GM10248 (cell line): ENCODE data around the gene ALDH18A1.
"Not testable (repeated sequence)": the region's sequence is repeated elsewhere in the genome, so short reads cannot be mapped to it uniquely, and the experiment has no call there.

ENCODE experiments used
- CTCF ChIA-PET: fragments of 300-600 bp; sonication (Branson Sonifier 250); formaldehyde crosslinking; extraction: SDS; loops from one replicate; lab custom pipeline; 2021; ENCODE audit warnings: antibody characterized with exemption; lab: Yijun Ruan, JAX
- POLR2A ChIA-PET: fragments of 350-650 bp; sonication (Branson Sonifier 250); formaldehyde crosslinking; extraction: SDS; loops from one replicate; lab custom pipeline; 2020; ENCODE audit warnings: antibody characterized with exemption; lab: Yijun Ruan, JAX
- DNase-seq: peaks from one replicate; pipeline ENCODE4 v3.0.0; 2012; ENCODE audit errors: extremely low spot score
- TF ChIP-seq, protein P1 (sequence below): IDR thresholded peaks from 2 replicates; pipeline ENCODE4 v1.5.1; 2012; ENCODE audit warnings: mild to moderate bottlenecking, low read depth; ENCODE audit errors: extremely low read depth, missing control alignments, control extremely low read depth

The ALDH18A1 gene

DNA sequence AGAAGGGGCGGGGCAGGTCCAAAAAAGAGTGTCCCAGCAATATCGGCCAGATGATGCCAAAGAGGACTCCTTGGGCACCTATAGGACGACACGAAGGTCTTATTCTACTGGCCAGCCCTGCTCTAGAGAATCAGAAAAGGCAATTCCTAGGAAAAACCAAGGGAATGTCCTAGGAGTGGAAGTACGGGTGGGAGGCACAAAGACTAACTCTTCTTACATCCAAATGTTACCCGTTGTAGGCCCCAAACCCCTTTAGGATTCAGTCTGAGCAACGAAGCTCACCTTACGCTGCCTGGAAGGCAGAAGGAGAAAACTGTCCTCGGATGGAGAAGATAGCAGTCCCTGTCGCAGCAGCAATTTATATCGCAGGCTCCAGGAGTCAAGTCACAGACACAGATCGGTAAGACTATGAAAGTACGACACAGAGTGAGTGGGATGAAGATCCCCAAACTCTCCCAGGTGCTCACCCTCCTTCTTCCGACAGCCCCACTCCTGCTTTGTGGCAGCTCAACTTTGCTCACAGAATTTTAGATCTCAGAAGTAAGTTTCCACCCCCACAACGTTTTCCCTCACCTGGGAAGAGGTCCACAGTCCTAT, 36.7 kb upstream of the ALDH18A1 start:
- no peak for DNase-seq
- ChIA-PET POLR2A (interaction anchor here (0.8 to 1.2 kb wide), 5 partner anchors 63 to 153 kb away, joined by 3 to 9 read pairs (median 4); partner anchors contain the start of gene ENTPD1), CTCF (interaction anchor here (0.6 to 7.6 kb wide), 100 partner anchors 7 to 647 kb away, joined by 3 to 305 read pairs (median 5); partner anchors contain the start of genes ALDH18A1, BLNK, CC2D2B and DNTT)
- TF ChIP-seq, protein P1, sequence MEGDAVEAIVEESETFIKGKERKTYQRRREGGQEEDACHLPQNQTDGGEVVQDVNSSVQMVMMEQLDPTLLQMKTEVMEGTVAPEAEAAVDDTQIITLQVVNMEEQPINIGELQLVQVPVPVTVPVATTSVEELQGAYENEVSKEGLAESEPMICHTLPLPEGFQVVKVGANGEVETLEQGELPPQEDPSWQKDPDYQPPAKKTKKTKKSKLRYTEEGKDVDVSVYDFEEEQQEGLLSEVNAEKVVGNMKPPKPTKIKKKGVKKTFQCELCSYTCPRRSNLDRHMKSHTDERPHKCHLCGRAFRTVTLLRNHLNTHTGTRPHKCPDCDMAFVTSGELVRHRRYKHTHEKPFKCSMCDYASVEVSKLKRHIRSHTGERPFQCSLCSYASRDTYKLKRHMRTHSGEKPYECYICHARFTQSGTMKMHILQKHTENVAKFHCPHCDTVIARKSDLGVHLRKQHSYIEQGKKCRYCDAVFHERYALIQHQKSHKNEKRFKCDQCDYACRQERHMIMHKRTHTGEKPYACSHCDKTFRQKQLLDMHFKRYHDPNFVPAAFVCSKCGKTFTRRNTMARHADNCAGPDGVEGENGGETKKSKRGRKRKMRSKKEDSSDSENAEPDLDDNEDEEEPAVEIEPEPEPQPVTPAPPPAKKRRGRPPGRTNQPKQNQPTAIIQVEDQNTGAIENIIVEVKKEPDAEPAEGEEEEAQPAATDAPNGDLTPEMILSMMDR = no peak

DNA sequence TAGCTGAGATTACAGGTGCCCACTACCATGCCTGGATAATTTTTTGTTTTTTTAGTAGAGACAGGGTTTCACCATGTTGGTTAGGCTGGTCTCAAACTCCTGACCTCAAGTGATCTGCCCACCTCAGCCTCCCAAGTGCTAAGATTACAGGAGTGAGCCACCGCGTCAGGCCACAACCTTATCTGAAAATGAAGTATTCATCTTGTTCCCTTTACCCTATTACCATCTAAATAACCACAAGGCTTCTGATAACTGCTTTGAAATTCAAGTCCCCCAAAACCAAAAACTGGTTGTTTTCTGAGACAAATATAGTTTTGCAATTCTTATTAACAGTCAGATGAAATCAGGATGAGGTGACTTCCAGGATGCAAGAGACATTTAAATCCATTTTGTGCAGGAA, 34.8 kb upstream of the ALDH18A1 start:
- TF ChIP-seq, protein P1 = no peak

DNA sequence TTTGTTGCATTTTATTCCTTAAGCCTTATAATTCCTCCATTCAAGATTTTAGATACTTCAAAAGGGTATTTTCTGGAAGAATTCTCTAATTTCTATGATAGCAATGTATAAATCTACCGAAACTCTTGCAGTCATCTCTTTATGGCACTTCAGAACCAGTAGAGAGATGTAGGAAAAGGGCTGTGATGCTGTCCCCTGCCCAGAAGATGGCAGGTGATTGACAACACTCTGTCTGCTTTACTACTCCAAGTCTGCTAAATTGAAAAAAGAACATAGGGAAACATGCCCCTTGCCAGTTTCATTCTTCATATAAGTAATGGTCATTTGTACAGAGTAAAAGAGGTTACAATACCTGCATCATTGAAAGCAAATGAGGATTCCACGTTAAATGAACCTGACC, 32.1 kb upstream of the ALDH18A1 start:
- ChIA-PET POLR2A (no interaction called here), CTCF (interaction anchor here (0.8 to 1.3 kb wide), 7 partner anchors 53 to 160 kb away, joined by 3 to 4 read pairs (median 3); no protein-coding TSS in a partner anchor)
- no peak for DNase-seq
- TF ChIP-seq, protein P1 = no peak

More for the DNA sequence above, 34.8 kb upstream of the ALDH18A1 start:
- no peak for DNase-seq
- ChIA-PET CTCF (interaction anchor here (1.2 to 7.6 kb wide), 3 partner anchors 11 to 148 kb away, joined by 3 to 305 read pairs (median 3); no protein-coding TSS in a partner anchor), POLR2A (no interaction called here)

DNA sequence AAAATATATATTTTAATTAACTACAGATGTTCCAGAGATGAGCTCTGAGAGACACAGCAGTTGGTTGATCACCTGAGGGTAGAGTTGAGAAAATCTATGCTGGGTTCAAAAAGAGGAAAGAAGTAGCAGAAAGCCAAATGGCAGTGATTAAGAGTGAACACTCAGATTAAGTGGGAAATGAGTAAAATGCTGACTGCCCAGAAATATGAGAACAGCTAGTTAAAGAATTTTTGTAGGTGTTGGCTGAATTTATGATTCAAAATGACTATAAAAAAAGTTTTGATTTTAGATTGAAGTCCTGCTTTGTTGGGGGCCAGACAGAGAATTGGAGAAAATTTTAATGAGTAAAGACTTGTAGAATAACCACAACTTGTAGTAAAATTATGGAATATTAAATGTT, 27.5 kb upstream of the ALDH18A1 start:
- POLR2A ChIA-PET = no interaction called here
- CTCF ChIA-PET = interaction anchor here (1.1 to 2.4 kb wide), 4 partner anchors 9 to 238 kb away, joined by 3 to 14 read pairs (median 3); partner anchors contain the start of gene TCTN3
- no peak for DNase-seq
- TF ChIP-seq, protein P1 = no peak

DNA sequence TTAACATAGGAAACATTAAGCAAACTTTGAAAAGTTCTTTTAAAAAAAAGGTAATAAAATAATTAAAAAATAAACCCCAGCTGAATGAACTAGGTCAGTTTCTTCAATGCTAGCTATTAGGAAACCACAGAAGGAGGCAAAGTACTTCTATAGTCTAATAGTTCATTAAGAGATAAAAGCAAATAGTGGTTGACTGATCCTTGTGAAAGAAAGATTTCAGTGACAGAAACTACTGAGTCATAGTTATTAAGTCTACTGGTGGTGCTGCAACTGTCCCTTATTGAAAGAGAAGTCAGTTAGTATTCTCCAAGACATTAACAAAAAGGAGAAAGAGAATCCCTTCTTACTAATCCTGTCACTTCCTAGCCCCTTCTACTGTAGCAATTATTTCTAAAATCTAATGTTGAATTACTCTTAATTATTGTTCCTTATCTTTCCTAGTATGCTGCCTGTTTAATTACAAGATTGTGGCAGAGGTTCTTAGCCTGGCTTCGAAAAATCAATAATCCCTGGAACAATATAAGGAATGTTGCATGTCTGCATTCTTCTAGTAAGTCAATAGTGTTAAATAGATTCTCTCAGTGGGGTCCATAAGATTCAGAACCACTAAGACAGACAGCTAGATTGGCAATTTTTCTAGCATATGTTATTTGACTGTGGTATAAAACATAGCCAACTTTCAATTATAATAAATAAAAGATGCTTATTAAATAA, 19.0 kb upstream of the ALDH18A1 start:
- DNase-seq = no peak
- CTCF ChIA-PET = interaction anchor here (1.1 to 1.6 kb wide), 2 partner anchors 8 to 18 kb away, joined by 3 to 6 read pairs; partner anchors contain the start of gene TCTN3
- TF ChIP-seq, protein P1 = no peak
- POLR2A ChIA-PET = no interaction called here

DNA sequence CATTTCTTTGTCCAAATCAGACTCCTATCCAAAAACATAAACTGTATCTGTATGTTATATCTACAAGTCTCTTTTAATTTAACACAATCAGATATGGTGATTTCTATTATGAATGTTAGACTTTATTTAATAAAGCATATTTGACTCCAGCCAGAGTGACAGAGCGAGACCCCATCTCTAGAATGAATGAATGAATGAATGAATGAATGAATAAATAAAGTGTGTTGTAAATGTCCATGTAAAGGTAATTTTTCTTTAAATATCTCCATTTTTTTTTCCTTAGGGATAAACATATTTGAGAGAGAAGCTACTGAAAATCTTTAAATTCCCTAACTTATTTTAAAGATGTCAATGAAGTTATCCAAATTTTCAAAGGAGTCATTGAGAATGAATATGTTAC, 18.1 kb upstream of the ALDH18A1 start:
- no peak for DNase-seq
- TF ChIP-seq, protein P1 = no peak
- ChIA-PET CTCF (interaction anchor here (1.1 to 1.6 kb wide), 2 partner anchors 9 to 19 kb away, joined by 3 to 6 read pairs; partner anchors contain the start of gene TCTN3), POLR2A (no interaction called here)

DNA sequence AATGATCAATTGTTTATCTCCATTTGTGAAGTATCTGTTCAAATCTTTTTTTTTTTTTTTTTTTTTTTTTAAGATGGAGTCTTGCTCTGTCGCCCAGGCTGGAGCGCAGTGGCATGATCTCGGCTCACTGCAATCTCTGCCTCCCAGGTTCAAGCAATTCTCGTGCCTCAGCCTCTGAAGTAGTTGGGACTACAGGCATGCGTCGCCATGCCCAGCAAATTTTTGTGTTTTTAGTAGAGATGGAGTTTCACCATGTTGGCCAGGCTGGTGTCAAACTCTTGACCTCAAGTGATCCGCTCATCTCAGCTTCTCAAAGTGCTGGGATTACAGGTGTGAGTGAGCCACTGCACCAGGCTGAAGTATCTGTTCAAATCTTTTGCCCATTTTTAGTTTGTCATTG, 16.1 kb upstream of the ALDH18A1 start:
- DNase-seq, POLR2A ChIA-PET: not testable (repeated sequence)
- CTCF ChIA-PET = interaction anchor here (1.6 kb wide), 1 partner anchor 28 kb away, joined by 4 read pairs; no protein-coding TSS in a partner anchor
